K562 (cell line): ENCODE data around the gene TMC6. TPM values are rescaled to one million over a fixed set of nuclear protein-coding genes. Genes with fewer than 3 reads are reported as not detected.

Source experiments
- ARNT ChIP-seq, 2 experiments: fragments of 450-650 bp; IDR thresholded peaks; 2 replicates each; pipeline ENCODE4 v1.6.1; 2016; ENCODE audit warnings: mild to moderate bottlenecking in 1 of 2
- CAMTA2 ChIP-seq: fragments of 250-450 bp; sonication (Bioruptor Pico); conservative IDR thresholded peaks from 2 replicates; pipeline ENCODE4 v1.5.1; 2022
- CBX3 ChIP-seq, 2 experiments: IDR thresholded peaks; 1 replicate in 1 of 2; 2 replicates in 1 of 2; pipeline ENCODE4 v1.6.1; 2012; ENCODE audit warnings: inconsistent platforms in 2 of 2, low read length in 2 of 2, borderline replicate concordance in 1 of 2, control low read depth in 1 of 2
- FOSL1 ChIP-seq: fragments of 200-800 bp; sonication (Bioruptor generic); conservative IDR thresholded peaks from 2 replicates; pipeline ENCODE4 v1.6.1; 2016; ENCODE audit warnings: missing genetic modification characterization, missing compliant biosample characterization
- KDM5B ChIP-seq: fragments of 200-600 bp; sonication (generic); IDR thresholded peaks from 2 replicates; pipeline ENCODE4 v1.6.1; 2012; ENCODE audit warnings: low read depth, mild to moderate bottlenecking, moderate library complexity, low read length, control low read depth, inconsistent platforms; ENCODE audit not compliant: insufficient replicate concordance
- KLF1 ChIP-seq: fragments of 450-650 bp; IDR thresholded peaks from 2 replicates; pipeline ENCODE4 v1.6.1; 2016; ENCODE audit warnings: missing genetic modification characterization, missing compliant biosample characterization
- MCM7 ChIP-seq, 2 experiments: fragments of 450-650 bp; IDR thresholded peaks; 2 replicates each; pipeline ENCODE4 v1.6.1; 2016 to 2018
- NUFIP1 ChIP-seq: fragments of 450-650 bp; IDR thresholded peaks from 2 replicates; pipeline ENCODE4 v1.6.1; 2018; ENCODE audit not compliant: partially characterized antibody
- PRDM10 ChIP-seq: fragments of 450-650 bp; IDR thresholded peaks from 2 replicates; pipeline ENCODE4 v1.6.1; 2018; ENCODE audit not compliant: partially characterized antibody
- RBFOX2 ChIP-seq: fragments of 200-400 bp; formaldehyde crosslinking; IDR thresholded peaks from 2 replicates; pipeline ENCODE4 v1.6.1; 2017; ENCODE audit warnings: low read depth, mild to moderate bottlenecking, low read length, moderate library complexity
- SMARCC2 ChIP-seq: fragments of 450-650 bp; IDR thresholded peaks from 2 replicates; pipeline ENCODE4 v1.6.1; 2017; ENCODE audit warnings: antibody characterized with exemption, moderate library complexity, mild to moderate bottlenecking, low read depth
- TEAD2 ChIP-seq: fragments of 450-650 bp; IDR thresholded peaks from 2 replicates; pipeline ENCODE4 v1.6.1; 2016; ENCODE audit warnings: missing genetic modification characterization, control low read depth, missing compliant biosample characterization
- THAP12 ChIP-seq: fragments of 250-450 bp; sonication (Bioruptor Pico); IDR thresholded peaks from 2 replicates; pipeline ENCODE4 v1.9.0; 2021; ENCODE audit warnings: mild to moderate bottlenecking, inconsistent platforms
- ZKSCAN1 ChIP-seq: fragments of 150-350 bp; IDR thresholded peaks from 2 replicates; pipeline ENCODE4 v1.6.1; 2016; ENCODE audit warnings: low read depth, low read length
- ZNF175 ChIP-seq: fragments of 200-800 bp; sonication (Bioruptor generic); IDR thresholded peaks from 2 replicates; pipeline ENCODE4 v1.6.1; 2016; ENCODE audit warnings: low read depth, mild to moderate bottlenecking, missing genetic modification characterization, missing compliant biosample characterization
- ZNF766 ChIP-seq: fragments of 200-800 bp; sonication (Bioruptor generic); conservative IDR thresholded peaks from 2 replicates; pipeline ENCODE4 v1.6.1; 2016; ENCODE audit warnings: missing genetic modification characterization, missing compliant biosample characterization
- polyA plus RNA-seq, 8 experiments: library from polyadenylated mRNA; depleted of rRNA in 4 of 8; stranded (reverse) in 5 of 8; unstranded in 3 of 8; fragments of >200 nt; fragmentation: Nextera tagmentation in 2 of 8; fragmentation: Illumina TruSeq in 1 of 8; extraction: Ambion mirVana in 2 of 8; extraction: Trizol in 1 of 8; gene quantifications; 2 replicates each; pipeline versions ENCODE4 v1.2.1 to v1.2.3, GENCODE V29; 2011 to 2014; ENCODE audit warnings: inconsistent platforms in 1 of 8, missing spikeins in 1 of 8
- total RNA-seq, 7 experiments: library from RNA; depleted of rRNA in 6 of 7; stranded (reverse); fragments of >200 nt in 6 of 7; fragmentation: Illumina TruSeq in 2 of 7; extraction: Trizol in 2 of 7; gene quantifications; 2 replicates each; pipeline versions ENCODE4 v1.2.1 to v1.2.3, GENCODE V29; 2011 to 2021; ENCODE audit warnings: low replicate concordance in 1 of 7
- TF ChIP-seq, protein P1 (sequence below), 3 experiments: fragments of 200-800 bp in 1 of 3; fragments of 250-450 bp in 1 of 3; fragments of 450-650 bp in 1 of 3; sonication (Bioruptor Pico) in 1 of 3; sonication (Bioruptor generic) in 1 of 3; formaldehyde crosslinking in 1 of 3; IDR thresholded peaks; 2 replicates each; pipeline versions ENCODE4 v1.6.1 to v1.8.0; 2016 to 2022; ENCODE audit warnings: mild to moderate bottlenecking in 2 of 3, missing genetic modification characterization in 2 of 3, missing compliant biosample characterization in 1 of 3, moderate library complexity in 1 of 3

TMC6 gene
- total and polyA plus RNA-seq, 9 of the 15 experiments (the other 6 are each of a cell fraction or from before 2014, with no cell fraction given) = 4.1 to 351 (median 66.9) TPM

DNA sequence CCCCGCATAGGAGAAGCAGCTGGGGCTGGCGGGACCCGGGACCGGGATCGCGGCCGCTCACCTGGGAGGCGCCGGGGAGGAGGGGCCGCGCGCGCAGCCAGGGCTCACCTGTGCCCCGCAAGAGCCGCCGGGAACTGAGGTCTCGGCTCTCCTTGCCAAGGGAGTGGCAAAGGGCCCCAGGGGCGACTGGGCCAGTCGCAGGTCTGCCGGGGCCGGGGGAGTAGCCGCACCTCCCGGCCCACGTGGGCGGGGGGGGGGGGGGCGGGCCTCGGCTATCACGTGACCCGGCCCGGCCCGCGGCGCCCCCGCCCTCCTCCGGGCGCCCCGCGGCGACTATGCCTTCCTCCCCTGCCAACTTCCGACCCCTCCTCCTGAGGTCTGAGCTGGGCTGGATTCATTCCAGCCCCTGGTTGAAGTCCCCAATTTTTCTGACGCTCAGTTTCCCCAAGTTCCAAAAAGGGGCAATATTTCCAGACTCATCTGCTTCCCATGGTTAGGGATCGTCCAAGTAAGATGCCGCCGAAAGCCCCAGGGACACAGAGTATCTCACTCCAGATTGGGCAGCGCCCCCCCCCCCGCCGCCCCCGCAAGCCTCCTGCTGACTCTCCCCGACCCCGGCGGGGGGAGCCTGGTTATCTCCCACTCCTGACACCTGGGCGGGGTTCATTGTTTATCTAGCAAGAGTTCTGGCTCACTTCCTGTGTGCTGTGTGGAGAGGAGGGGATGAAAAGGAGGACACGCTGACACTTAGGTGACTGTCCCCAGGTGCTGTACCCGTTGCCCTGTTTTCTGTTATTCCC, at the start of gene TMC6 (continued):
- TF ChIP-seq, protein P1, sequence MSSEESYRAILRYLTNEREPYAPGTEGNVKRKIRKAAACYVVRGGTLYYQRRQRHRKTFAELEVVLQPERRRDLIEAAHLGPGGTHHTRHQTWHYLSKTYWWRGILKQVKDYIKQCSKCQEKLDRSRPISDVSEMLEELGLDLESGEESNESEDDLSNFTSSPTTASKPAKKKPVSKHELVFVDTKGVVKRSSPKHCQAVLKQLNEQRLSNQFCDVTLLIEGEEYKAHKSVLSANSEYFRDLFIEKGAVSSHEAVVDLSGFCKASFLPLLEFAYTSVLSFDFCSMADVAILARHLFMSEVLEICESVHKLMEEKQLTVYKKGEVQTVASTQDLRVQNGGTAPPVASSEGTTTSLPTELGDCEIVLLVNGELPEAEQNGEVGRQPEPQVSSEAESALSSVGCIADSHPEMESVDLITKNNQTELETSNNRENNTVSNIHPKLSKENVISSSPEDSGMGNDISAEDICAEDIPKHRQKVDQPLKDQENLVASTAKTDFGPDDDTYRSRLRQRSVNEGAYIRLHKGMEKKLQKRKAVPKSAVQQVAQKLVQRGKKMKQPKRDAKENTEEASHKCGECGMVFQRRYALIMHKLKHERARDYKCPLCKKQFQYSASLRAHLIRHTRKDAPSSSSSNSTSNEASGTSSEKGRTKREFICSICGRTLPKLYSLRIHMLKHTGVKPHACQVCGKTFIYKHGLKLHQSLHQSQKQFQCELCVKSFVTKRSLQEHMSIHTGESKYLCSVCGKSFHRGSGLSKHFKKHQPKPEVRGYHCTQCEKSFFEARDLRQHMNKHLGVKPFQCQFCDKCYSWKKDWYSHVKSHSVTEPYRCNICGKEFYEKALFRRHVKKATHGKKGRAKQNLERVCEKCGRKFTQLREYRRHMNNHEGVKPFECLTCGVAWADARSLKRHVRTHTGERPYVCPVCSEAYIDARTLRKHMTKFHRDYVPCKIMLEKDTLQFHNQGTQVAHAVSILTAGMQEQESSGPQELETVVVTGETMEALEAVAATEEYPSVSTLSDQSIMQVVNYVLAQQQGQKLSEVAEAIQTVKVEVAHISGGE (CRISPR knock-in tag; IDR thresholded peaks at IDR 0.05) = peak in 1 of 3 experiments; percentile 80; a peak in 2 of 6 replicates
- TF ChIP-seq SMARCC2 (peak; percentile 44; the same call in 1 of the 2 replicates), MCM7 (IDR thresholded peaks at IDR 0.05) (no peak), TEAD2 (tag) (no peak), ZKSCAN1 (peak; percentile 77; the same call in 1 of the 2 replicates), FOSL1 (tag) (peak; percentile 86), KDM5B (peak; percentile 50), ZNF175 (no peak), CAMTA2 (CRISPR knock-in tag) (no peak), NUFIP1 (no peak), RBFOX2 (peak; percentile 77), CBX3 (IDR thresholded peaks at IDR 0.05; ENCODE audit: borderline replicate concordance in 1 of 2, low read length in 2 of 2) (peak in 1 of 2 experiments; percentile 68; a peak in 1 of 3 replicates), ARNT (IDR thresholded peaks at IDR 0.05) (peak; percentile 76 to 93; a peak in 2 of 4 replicates), KLF1 (tag) (0 out of 2 replicates have a peak, but pooled peaks have one; percentile 22), THAP12 (CRISPR knock-in tag) (no peak), PRDM10 (peak; percentile 91), ZNF766 (peak; percentile 91)
